GM18520 (cell line): Measurements from ENCODE around the gene DNAJC17.
A peak's percentile ranks its signal among the peaks of the same experiment; 100 is the strongest.

Experiments used
- ATAC-seq: cut with Tn5 transposase; IDR thresholded peaks from one replicate; pipeline ENCODE4 v1.9.1; 2021; ENCODE audit not compliant: unreplicated experiment

Gene DNAJC17

GRCh38 chr15:40744815-40745152 lies 62.5 kb downstream of the DNAJC17 start:
- ATAC-seq: no peak

- peak; percentile 53 for ATAC-seq
These were observed 63.1 kb downstream of the DNAJC17 start for GRCh38 chr15:40743921-40744814.

- no peak for ATAC-seq
These were observed 63.8 kb downstream of the DNAJC17 start for GRCh38 chr15:40743485-40743901.

GRCh38 chr15:40739854-40740253 lies 67.4 kb downstream of the DNAJC17 start:
- ATAC-seq: no peak

GRCh38 chr15:40739047-40739446 lies 68.2 kb downstream of the DNAJC17 start:
- ATAC-seq: no peak

- no peak for ATAC-seq
These were observed 70.2 kb downstream of the DNAJC17 start for GRCh38 chr15:40737048-40737447.

- ATAC-seq: no peak
These were observed 70.7 kb downstream of the DNAJC17 start for GRCh38 chr15:40736575-40736974.

GRCh38 chr15:40731034-40731433 lies 76.2 kb downstream of the DNAJC17 start:
- ATAC-seq: no peak

GRCh38 chr15:40723919-40724318 lies 83.4 kb downstream of the DNAJC17 start:
- ATAC-seq: no peak

- no peak for ATAC-seq
These were observed 84.3 kb downstream of the DNAJC17 start for GRCh38 chr15:40722934-40723333.

- no peak for ATAC-seq
These were observed 84.9 kb downstream of the DNAJC17 start for GRCh38 chr15:40722354-40722753.

- no peak for ATAC-seq
These were observed 85.6 kb downstream of the DNAJC17 start for GRCh38 chr15:40721701-40722100.

GRCh38 chr15:40716165-40716564 lies 91.1 kb downstream of the DNAJC17 start:
- ATAC-seq: no peak
